HFF-Myc (cell line): ENCODE results near the gene MT1M.

Experiments used
- DNase-seq: peaks from one replicate; pipeline ENCODE4 v3.0.0-alpha.2; 2011; ENCODE audit warnings: low read depth; ENCODE audit errors: extremely low read depth
- H3K4me3 ChIP-seq: replicated peaks from 2 replicates; pipeline ENCODE4 v1.5.1; 2011; ENCODE audit warnings: low read depth, mild to moderate bottlenecking, control low read depth, low read length
- TF ChIP-seq, protein P1 (sequence below): IDR thresholded peaks from 2 replicates; pipeline ENCODE4 v1.5.1; 2012; ENCODE audit warnings: mild to moderate bottlenecking, low read depth, low read length, control low read depth; ENCODE audit errors: missing control alignments

MT1M gene

DNA sequence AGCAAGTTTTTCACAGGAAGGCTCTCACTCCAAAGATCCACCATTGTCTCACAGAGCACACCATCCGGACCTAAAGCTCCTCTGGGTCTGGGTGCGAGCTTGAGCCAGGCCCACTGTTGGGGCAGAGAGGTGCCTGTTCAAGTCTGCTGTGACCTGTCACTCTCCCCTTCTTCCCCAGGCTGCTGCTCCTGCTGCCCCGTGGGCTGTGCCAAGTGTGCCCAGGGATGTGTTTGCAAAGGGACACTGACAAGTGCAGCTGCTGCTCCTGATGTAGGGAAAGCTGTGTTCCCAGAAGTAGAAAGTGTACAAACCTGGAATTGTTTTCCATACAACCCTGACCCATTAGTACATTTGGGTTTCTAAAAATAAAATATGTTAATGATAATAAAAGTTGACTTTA, 45.0 kb downstream of the MT1M start:
- TF ChIP-seq, protein P1, sequence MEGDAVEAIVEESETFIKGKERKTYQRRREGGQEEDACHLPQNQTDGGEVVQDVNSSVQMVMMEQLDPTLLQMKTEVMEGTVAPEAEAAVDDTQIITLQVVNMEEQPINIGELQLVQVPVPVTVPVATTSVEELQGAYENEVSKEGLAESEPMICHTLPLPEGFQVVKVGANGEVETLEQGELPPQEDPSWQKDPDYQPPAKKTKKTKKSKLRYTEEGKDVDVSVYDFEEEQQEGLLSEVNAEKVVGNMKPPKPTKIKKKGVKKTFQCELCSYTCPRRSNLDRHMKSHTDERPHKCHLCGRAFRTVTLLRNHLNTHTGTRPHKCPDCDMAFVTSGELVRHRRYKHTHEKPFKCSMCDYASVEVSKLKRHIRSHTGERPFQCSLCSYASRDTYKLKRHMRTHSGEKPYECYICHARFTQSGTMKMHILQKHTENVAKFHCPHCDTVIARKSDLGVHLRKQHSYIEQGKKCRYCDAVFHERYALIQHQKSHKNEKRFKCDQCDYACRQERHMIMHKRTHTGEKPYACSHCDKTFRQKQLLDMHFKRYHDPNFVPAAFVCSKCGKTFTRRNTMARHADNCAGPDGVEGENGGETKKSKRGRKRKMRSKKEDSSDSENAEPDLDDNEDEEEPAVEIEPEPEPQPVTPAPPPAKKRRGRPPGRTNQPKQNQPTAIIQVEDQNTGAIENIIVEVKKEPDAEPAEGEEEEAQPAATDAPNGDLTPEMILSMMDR = no peak
- no peak for DNase-seq
- H3K4me3 ChIP-seq = no peak overlapping the region

DNA sequence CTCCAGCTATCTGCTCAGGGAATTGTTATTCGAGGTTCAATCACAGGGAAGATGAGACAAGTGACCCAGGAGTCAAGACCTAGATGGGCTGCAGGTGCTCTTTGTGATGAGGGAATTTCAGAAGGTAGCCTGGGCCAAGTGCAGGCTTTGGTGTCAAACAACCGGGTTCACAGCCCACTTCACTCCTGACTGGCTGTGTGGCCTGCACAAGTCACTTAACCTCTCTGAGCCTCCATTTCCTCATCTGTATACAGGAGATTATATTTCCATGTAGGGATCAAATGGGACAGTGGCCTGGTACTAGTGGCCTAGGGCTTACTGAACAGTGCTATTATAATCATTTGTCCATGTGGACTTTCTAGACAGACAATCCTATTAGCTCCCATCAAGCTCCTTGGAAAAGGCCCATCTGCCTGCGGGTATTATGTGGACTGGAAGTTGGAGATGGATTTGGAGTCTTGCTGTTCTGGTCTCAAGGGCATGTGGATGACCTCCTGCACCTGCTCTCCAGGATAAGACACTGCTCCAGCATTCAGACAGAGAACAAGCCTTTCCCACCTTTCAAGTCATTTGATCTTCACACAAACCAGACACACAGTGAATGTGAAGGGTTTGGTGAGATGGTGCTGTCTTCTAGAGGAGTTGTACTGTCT, 46.7 kb downstream of the MT1M start:
- no peak overlapping the region for H3K4me3 ChIP-seq
- no peak for DNase-seq
- TF ChIP-seq, protein P1 = no peak

DNA sequence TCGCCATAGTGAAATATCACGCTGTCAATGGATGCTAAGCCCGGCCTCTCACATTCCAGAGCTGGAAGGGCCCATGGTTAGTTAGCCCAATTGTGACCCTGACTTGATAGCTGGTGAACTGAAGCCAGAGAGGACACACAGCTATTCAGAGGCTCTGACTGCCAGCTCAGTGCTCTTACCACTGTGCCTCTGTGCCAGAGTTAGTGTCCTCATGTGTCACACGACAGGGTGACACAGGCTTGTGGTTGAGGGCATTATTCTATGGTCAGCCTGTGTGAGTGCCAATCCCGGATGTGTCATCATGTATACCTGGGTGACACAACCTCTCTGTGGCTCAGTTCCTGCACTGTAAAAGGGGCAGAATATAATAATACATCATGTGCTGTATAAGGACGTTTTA, 47.4 kb downstream of the MT1M start:
- DNase-seq = no peak
- TF ChIP-seq, protein P1 = no peak
- no peak overlapping the region for H3K4me3 ChIP-seq

DNA sequence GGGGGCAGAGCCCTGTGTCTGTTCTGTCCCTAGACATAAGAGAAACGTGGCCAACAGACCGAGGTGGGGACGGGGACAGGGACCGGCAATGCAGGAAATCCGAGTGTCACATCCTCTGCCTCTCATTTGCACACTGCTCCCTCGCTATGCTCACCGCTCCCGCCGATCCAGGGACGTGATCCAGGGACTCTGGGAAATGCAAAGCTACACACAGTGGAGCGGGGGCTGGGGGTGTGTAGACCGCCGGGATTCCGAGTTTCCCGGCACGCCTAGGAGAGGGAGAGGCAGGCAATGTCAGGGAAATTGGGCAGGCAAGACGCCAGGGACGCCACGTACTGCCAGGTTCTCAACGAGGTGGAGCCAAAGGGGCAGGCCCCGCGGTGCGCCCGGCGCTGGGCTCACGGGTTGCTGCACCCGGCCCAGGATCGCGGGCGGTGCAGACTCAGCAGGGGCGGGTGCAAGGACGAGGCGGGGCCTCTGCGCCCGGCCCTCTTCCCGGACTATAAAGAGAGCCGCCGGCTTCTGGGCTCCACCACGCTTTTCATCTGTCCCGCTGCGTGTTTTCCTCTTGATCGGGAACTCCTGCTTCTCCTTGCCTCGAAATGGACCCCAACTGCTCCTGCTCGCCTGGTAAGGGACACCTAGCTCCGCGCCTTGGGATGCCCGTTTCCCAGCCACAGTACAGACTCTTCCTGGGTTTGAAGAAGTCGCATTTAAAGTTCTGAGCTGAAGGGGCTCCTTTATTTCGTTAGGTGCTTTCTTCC, 49.7 kb downstream of the MT1M start, which contains the start of gene MT1X:
Gene MT1X, plus strand, starts transcription at position 532 of the 764 bp plus-strand sequence. Its CDS starts 71 bp downstream, at position 603.
- DNase-seq = peak; percentile 55
- TF ChIP-seq, protein P1 = no peak
- H3K4me3 ChIP-seq = peak within 1 kb of the TSS; percentile 72

DNA sequence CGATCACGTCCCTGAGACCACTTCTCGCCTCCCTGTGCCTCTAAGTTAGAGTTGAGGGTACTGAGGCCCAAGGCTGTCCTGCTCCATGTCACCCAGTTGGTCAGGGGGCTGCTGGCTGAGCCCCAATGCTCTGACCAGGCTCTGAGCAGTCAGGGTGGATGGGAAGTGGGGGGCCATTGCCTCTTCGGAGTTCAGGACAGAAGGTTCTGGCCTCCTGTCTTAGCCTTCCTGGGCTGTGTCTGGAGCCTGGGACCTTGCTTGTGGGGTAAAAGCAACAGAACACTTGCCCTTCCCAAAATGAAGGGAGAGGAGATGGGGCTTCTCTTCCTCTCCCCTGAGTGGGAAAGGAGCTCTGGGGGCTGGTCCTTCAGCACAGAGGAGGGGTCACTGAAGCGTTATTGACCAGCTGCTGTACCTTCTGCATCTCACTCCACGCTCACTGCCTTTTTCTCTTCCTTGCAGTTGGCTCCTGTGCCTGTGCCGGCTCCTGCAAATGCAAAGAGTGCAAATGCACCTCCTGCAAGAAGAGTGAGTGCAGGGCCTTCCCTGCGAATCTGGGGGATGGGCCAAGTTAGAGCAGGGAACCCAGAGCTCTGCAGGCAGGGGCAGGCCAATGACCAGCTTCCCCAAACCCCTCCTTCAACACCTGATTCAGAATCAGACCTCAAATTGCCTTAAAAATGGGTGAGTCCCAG, 50.4 kb downstream of the MT1M start:
- peak overlapping the region; percentile 72 for H3K4me3 ChIP-seq
- no peak for DNase-seq
- TF ChIP-seq, protein P1 = no peak
